Glutamatergic neuron (in vitro differentiated cells): ENCODE results near the gene SF3B2. TPM values are rescaled to one million over a fixed set of nuclear protein-coding genes. Genes with fewer than 3 reads are reported as not detected.

Source experiments
- DNase-seq: peaks from one replicate; pipeline ENCODE4 v3.0.0; 2022
- H3K27ac Mint-ChIP-seq: one replicate; pipeline ENCODE4 v1.8.0; 2020; ENCODE audit warnings: mild to moderate bottlenecking, mixed read lengths, inconsistent platforms; ENCODE audit not compliant: unreplicated experiment
- H3K27me3 Mint-ChIP-seq: one replicate; pipeline ENCODE4 v1.8.0; 2020; ENCODE audit warnings: mild to moderate bottlenecking, moderate library complexity, mixed read lengths, inconsistent platforms; ENCODE audit not compliant: unreplicated experiment
- H3K36me3 Mint-ChIP-seq: one replicate; pipeline ENCODE4 v1.8.0; 2020; ENCODE audit warnings: mild to moderate bottlenecking, mixed read lengths, inconsistent platforms; ENCODE audit not compliant: unreplicated experiment
- H3K4me1 Mint-ChIP-seq: one replicate; pipeline ENCODE4 v1.8.0; 2020; ENCODE audit warnings: mild to moderate bottlenecking, low read depth, mixed read lengths, inconsistent platforms; ENCODE audit not compliant: unreplicated experiment
- H3K4me3 Mint-ChIP-seq: one replicate; pipeline ENCODE4 v1.8.0; 2020; ENCODE audit warnings: mild to moderate bottlenecking, mixed read lengths, inconsistent platforms; ENCODE audit not compliant: unreplicated experiment
- H3K9me3 Mint-ChIP-seq: one replicate; pipeline ENCODE4 v1.8.0; 2020; ENCODE audit warnings: mild to moderate bottlenecking, moderate library complexity, mixed read lengths, inconsistent platforms; ENCODE audit not compliant: unreplicated experiment
- total RNA-seq: library from RNA; stranded (reverse); fragmentation: NEBNext Ultra II Directional; extraction: Animal tissue kit (Norgen Biotek cat#: 25700); gene quantifications from one replicate; pipeline ENCODE4 v1.2.1, GENCODE V29; 2021; ENCODE audit not compliant: unreplicated experiment
- TF ChIP-seq, protein P1 (sequence below): fragments of 200-600 bp; sonication (generic); IDR thresholded peaks from one replicate; pipeline ENCODE4 v1.5.0; 2021; ENCODE audit not compliant: partially characterized antibody, unreplicated experiment

SF3B2 gene
- total RNA-seq, 1 donor from 2014 or later = 187 TPM

DNA sequence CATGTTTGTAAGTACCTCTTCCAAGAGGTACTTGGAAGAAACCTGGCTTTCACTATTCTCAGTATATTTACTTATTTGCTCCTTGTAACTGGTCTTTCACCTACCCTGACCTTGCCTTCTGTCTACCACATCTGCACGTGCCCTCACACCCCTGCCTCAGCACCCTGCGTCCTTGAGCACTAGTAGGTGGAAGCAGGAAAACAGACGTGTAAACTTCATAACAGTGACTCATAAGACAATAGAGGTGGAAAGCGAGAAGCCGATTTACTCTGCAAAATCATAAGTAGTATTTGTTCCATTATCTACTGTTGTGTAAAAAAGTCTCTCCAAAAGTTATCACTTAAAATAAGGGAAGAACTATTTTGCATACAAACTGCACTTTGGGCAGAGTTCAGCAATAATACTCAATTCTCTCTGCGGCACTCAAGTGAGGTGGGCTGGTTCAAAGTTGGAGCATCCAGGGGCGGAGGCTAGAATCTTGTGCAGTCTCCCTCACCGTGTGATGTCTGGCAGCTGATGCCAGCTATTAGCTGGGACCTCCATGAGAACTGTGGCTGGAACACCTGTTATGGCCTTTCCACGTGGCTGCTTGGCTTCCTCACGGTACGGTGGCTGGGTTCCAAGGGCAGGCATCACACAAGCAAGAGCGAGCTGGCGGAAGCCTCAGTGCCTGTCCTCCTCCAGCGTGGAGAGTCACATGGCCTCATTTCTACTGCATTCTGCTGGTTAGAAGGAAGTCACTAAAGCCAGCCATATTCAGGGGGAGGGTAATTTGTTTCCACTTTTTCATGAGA lies 48.3 kb downstream of the SF3B2 start:
- TF ChIP-seq, protein P1, sequence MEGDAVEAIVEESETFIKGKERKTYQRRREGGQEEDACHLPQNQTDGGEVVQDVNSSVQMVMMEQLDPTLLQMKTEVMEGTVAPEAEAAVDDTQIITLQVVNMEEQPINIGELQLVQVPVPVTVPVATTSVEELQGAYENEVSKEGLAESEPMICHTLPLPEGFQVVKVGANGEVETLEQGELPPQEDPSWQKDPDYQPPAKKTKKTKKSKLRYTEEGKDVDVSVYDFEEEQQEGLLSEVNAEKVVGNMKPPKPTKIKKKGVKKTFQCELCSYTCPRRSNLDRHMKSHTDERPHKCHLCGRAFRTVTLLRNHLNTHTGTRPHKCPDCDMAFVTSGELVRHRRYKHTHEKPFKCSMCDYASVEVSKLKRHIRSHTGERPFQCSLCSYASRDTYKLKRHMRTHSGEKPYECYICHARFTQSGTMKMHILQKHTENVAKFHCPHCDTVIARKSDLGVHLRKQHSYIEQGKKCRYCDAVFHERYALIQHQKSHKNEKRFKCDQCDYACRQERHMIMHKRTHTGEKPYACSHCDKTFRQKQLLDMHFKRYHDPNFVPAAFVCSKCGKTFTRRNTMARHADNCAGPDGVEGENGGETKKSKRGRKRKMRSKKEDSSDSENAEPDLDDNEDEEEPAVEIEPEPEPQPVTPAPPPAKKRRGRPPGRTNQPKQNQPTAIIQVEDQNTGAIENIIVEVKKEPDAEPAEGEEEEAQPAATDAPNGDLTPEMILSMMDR = no peak
- H3K27ac Mint-ChIP-seq = no peak overlapping the region
- no peak for DNase-seq
- H3K27me3 Mint-ChIP-seq = no peaks in the 10 kb centered on the region
- H3K4me1 Mint-ChIP-seq = no peaks in the 10 kb centered on the region
- H3K4me3 Mint-ChIP-seq = no peak overlapping the region
- no peaks in the 10 kb centered on the region for H3K9me3 Mint-ChIP-seq
- H3K36me3 Mint-ChIP-seq = no peaks in the 10 kb centered on the region

DNA sequence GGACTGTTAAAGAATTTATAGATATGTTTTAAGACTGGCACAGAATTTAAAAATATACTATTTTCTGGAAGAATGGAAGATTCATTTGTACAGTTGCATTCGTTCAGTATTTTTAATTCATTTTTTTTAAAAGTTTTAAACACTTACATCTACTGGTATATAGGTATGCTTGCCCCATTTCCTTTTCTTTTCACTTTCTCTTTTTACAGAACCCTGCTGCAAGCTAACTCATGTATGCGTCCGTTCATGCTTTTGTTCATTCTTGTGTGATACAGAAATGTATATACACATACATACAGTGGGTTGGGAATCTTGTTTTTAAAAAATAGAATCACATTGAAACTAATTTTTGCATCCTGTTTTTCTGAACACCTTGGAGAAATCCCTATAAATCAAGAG lies 48.9 kb downstream of the SF3B2 start:
- Mint-ChIP-seq H3K9me3 (no peaks in the 10 kb centered on the region), H3K27me3 (no peaks in the 10 kb centered on the region), H3K4me1 (no peaks in the 10 kb centered on the region), H3K36me3 (no peaks in the 10 kb centered on the region), H3K27ac (no peak overlapping the region), H3K4me3 (no peak overlapping the region)
- TF ChIP-seq, protein P1 = no peak
- DNase-seq = no peak

DNA sequence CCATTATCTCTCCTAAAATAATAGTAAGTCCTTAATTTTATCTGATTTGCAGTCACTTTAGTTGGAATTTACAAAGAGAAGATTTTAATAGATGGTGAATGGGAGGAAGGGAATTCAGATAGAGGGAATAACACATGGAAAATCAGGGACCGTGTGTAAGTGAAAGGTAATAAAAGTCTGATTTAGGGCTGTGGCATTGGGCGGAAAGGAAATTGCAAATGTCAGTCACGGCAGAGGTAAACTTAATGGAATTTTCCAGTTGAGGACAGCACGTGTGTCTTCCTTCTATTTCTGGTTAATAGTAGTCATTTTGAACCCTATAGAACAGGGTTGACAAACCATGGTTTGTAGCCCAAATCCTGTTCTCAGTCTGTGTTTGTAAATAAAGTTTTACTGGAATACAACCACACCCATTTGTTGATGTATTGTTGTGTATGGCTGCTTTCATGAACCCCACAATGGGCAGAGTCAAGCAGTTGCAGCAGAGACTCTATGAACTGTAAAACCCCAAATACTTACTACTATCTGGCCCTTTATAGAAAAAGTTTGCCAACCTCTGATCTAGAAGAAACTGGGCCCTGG lies 52.0 kb downstream of the SF3B2 start:
- DNase-seq = no peak
- H3K4me3 Mint-ChIP-seq = no peak overlapping the region
- TF ChIP-seq, protein P1 = no peak
- H3K4me1 Mint-ChIP-seq = no peaks in the 10 kb centered on the region
- H3K27me3 Mint-ChIP-seq = no peaks in the 10 kb centered on the region
- H3K9me3 Mint-ChIP-seq = no peaks in the 10 kb centered on the region
- H3K36me3 Mint-ChIP-seq = no peaks in the 10 kb centered on the region
- no peak overlapping the region for H3K27ac Mint-ChIP-seq

DNA sequence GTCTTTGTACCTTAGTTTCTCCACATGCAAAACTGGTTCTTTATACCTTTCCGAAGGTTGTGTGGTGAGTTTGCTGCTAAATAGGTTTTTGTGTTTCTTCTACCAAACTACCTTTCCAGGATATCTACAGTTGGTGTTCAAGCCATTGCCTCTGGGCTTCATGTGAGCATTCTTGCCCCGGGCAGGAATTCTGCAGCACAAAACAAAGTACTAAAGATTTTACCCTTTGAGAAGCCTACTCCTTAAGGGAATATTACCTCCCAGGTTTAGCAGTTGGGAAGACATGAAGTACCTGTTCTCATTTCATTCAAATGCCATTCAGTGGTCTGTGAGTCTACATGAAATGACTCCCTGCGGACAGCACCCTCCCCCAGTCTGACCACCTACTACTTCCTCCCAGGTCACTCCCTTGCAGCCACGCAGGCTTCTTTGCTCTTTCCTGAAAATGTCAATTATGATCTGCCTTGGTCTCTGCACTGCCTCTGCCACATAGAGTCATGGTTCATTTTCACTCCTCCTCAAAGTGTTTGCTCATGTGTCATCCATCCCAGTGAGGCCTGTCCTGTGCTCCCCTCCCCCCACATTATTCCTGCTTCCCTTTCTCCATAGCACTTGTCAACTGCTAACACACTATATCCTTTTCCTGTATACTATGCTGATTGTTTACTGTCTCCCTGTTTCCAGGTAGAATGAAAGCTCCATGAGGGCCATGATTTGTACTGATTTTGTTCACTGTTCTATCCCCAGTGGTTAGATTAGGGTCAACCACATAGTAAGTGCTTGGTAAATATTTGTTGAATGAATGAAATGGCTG lies 54.8 kb downstream of the SF3B2 start:
- H3K9me3 Mint-ChIP-seq = no peaks in the 10 kb centered on the region
- H3K36me3 Mint-ChIP-seq = no peaks in the 10 kb centered on the region
- no peaks in the 10 kb centered on the region for H3K27me3 Mint-ChIP-seq
- H3K4me3 Mint-ChIP-seq = no peak overlapping the region
- H3K27ac Mint-ChIP-seq = no peak overlapping the region
- no peak for DNase-seq
- TF ChIP-seq, protein P1 = no peak
- peaks cover 4% of the 10 kb centered on the region for H3K4me1 Mint-ChIP-seq
